K562 (cell line): ENCODE data around the gene NANS. TPM values are rescaled to one million over a fixed set of nuclear protein-coding genes. Genes with fewer than 3 reads are reported as not detected.

Experiments used
- ATAC-seq: fragments of 200-7000 bp; cut with Tn5 transposase; 3 replicates; pipeline ENCODE4 v1.9.1; 2020; ENCODE audit warnings: moderate library complexity
- BruUV-seq: library from RNA; stranded (reverse); fragments of 400-500 nt; replicated peaks from 2 replicates; lab custom pipeline; 2021; lab: Mats Ljungman, UMichigan
- CTCF ChIA-PET: fragments of 300-600 bp; formaldehyde crosslinking; extraction: SDS; loops from one replicate; lab custom pipeline; 2021; ENCODE audit warnings: low intra/inter-chr PET ratio; lab: Yijun Ruan, JAX
- POLR2A ChIA-PET: fragments of 300-600, 350-650 bp; sonication (Branson Sonifier 250); formaldehyde crosslinking; extraction: SDS; loops from one replicate; lab custom pipeline; 2021; ENCODE audit warnings: antibody characterized with exemption, inconsistent platforms; lab: Yijun Ruan, JAX
- DNase-seq, 4 experiments: peaks; one replicate each; pipeline versions ENCODE4 v3.0.0 to v3.0.0-alpha.2; 2011 to 2018; ENCODE audit warnings: low spot score in 3 of 4, mixed read lengths in 3 of 4; ENCODE audit errors: extremely low read depth in 1 of 4
- FAIRE-seq: peaks from 2 replicates; lab custom pipeline; 2011; peaks lifted over from hg19 to GRCh38; lab: Jason Lieb, UNC
- H2AFZ ChIP-seq: 2 replicates; pipeline ENCODE4 v1.6.0; 2011; ENCODE audit warnings: low read depth, low read length, control low read depth, inconsistent platforms
- H3K27ac ChIP-seq: fragments of 200-600 bp; 3 replicates; pipeline ENCODE4 v1.8.0; 2011; ENCODE audit warnings: low read depth, mild to moderate bottlenecking, control low read depth, inconsistent platforms, low read length, moderate library complexity, mixed read lengths; ENCODE audit errors: extremely low read depth
- H3K27me3 ChIP-seq, 2 experiments: fragments of 300-600 bp in 1 of 2; 2 replicates in 1 of 2; 3 replicates in 1 of 2; pipeline versions ENCODE4 v1.6.0 to v1.8.0; 2011; ENCODE audit warnings: inconsistent platforms in 2 of 2, low read length in 2 of 2, mild to moderate bottlenecking in 1 of 2, mixed read lengths in 1 of 2, moderate library complexity in 1 of 2; ENCODE audit not compliant: control insufficient read depth in 2 of 2, insufficient read depth in 2 of 2
- H3K36me3 ChIP-seq: fragments of 300-600 bp; 3 replicates; pipeline ENCODE4 v1.8.0; 2011; ENCODE audit warnings: mild to moderate bottlenecking, low read length, inconsistent platforms; ENCODE audit not compliant: control insufficient read depth, insufficient read depth
- H3K4me1 ChIP-seq, 2 experiments: fragments of 200-600 bp in 1 of 2; replicated peaks in 1 of 2; 2 replicates in 1 of 2; 3 replicates in 1 of 2; pipeline versions ENCODE4 v1.5.1 to v1.8.0; 2011; ENCODE audit warnings: inconsistent platforms in 2 of 2, low read length in 2 of 2, mild to moderate bottlenecking in 1 of 2, mixed read lengths in 1 of 2, moderate library complexity in 1 of 2; ENCODE audit not compliant: control insufficient read depth in 2 of 2, insufficient read depth in 2 of 2
- H3K4me2 ChIP-seq: 2 replicates; pipeline ENCODE4 v1.6.1; 2011; ENCODE audit warnings: low read length, control low read depth, inconsistent platforms, mixed read lengths; ENCODE audit not compliant: insufficient read depth
- H3K4me3 ChIP-seq: fragments of 200-600 bp; sonication (generic), shearing (Covaris generic); 2 replicates; pipeline ENCODE4 v1.5.1; 2016; ENCODE audit warnings: control low read depth, inconsistent platforms
- H3K79me2 ChIP-seq: fragments of 200-600 bp; 3 replicates; pipeline ENCODE4 v1.8.0; 2011; ENCODE audit warnings: low read length, inconsistent platforms; ENCODE audit not compliant: control insufficient read depth, insufficient read depth
- H3K9ac ChIP-seq, 2 experiments: 2 replicates each; pipeline versions ENCODE4 v1.6.0 to v1.6.1; 2011; ENCODE audit warnings: low read depth in 2 of 2, low read length in 2 of 2, control low read depth in 1 of 2, inconsistent platforms in 1 of 2, mild to moderate bottlenecking in 1 of 2, mixed read lengths in 1 of 2; ENCODE audit not compliant: insufficient read depth in 1 of 2
- H3K9me1 ChIP-seq: one replicate; pipeline ENCODE4 v1.6.0; 2011; ENCODE audit warnings: inconsistent platforms, mild to moderate bottlenecking, low read length, moderate library complexity; ENCODE audit not compliant: control insufficient read depth, insufficient read depth
- H3K9me3 ChIP-seq: replicated peaks from 2 replicates; pipeline ENCODE4 v1.5.1; 2011; ENCODE audit warnings: low read depth, low read length, inconsistent platforms; ENCODE audit not compliant: control insufficient read depth, insufficient read depth
- H4K20me1 ChIP-seq: replicated peaks from 2 replicates; pipeline ENCODE4 v1.6.1; 2011; ENCODE audit warnings: low read length, inconsistent platforms, mixed read lengths; ENCODE audit not compliant: control insufficient read depth, insufficient read depth
- ATF1 ChIP-seq, 2 experiments: fragments of 450-650 bp in 1 of 2; IDR thresholded peaks; 2 replicates each; pipeline ENCODE4 v1.6.1; 2016; ENCODE audit warnings: missing compliant biosample characterization in 1 of 2, missing genetic modification characterization in 1 of 2
- GABPB1 ChIP-seq: sonication (generic); formaldehyde crosslinking; IDR thresholded peaks from 2 replicates; pipeline ENCODE4 v1.8.0; 2022; ENCODE audit warnings: mild to moderate bottlenecking, missing genetic modification reagents
- KAT7 ChIP-seq: sonication (generic); formaldehyde crosslinking; IDR thresholded peaks from 2 replicates; pipeline ENCODE4 v1.8.0; 2022; ENCODE audit warnings: missing genetic modification reagents, mild to moderate bottlenecking, borderline replicate concordance
- TAF15 ChIP-seq: fragments of 200-400 bp; formaldehyde crosslinking; IDR thresholded peaks from 2 replicates; pipeline ENCODE4 v1.6.1; 2017; ENCODE audit warnings: mild to moderate bottlenecking, low read depth, low read length, moderate library complexity
- TEAD4 ChIP-seq, 2 experiments: sonication (generic) in 1 of 2; formaldehyde crosslinking in 1 of 2; IDR thresholded peaks; 2 replicates each; pipeline versions ENCODE4 v1.6.1 to v1.8.0; 2012 to 2022; ENCODE audit warnings: borderline replicate concordance in 1 of 2, inconsistent platforms in 1 of 2, low read length in 1 of 2, mild to moderate bottlenecking in 1 of 2, missing genetic modification reagents in 1 of 2
- XRCC3 ChIP-seq: fragments of 450-650 bp; IDR thresholded peaks from 2 replicates; pipeline ENCODE4 v1.6.1; 2017; ENCODE audit warnings: mild to moderate bottlenecking, moderate library complexity
- ZBED1 ChIP-seq: IDR thresholded peaks from 2 replicates; pipeline ENCODE4 v1.6.1; 2014
- ZFX ChIP-seq: sonication (generic); formaldehyde crosslinking; IDR thresholded peaks from 2 replicates; pipeline ENCODE4 v1.8.0; 2022; ENCODE audit warnings: mild to moderate bottlenecking, missing genetic modification reagents, moderate library complexity
- ZNF197 ChIP-seq: fragments of 200-800 bp; sonication (Bioruptor generic); IDR thresholded peaks from 2 replicates; pipeline ENCODE4 v1.6.1; 2016; ENCODE audit warnings: low read depth, missing genetic modification characterization, missing compliant biosample characterization
- WGBS: fragments of 100-300 bp; shearing (Covaris generic); methylation state at CpG from one replicate; pipeline ENCODE4 v1.1.6; 2016; ENCODE audit warnings: low coverage, mixed read lengths; ENCODE audit not compliant: insufficient coverage; ENCODE audit errors: missing lambda C conversion rate; 5-methylcytosine and 5-hydroxymethylcytosine counted together
- in situ Hi-C: fragments of 300-500 bp; cut with MboI; formaldehyde crosslinking; loops from 4 replicates; pipeline ENCODE4 v1.15.0; 2018; ENCODE audit warnings: inconsistent platforms, mixed read lengths
- intact Hi-C: fragments of 100-400 bp; cut with micrococcal nuclease; formaldehyde crosslinking; loops from 2 replicates; pipeline ENCODE4 v1.14.2; 2022
- polyA plus RNA-seq, 8 experiments: library from polyadenylated mRNA; depleted of rRNA in 4 of 8; stranded (reverse) in 5 of 8; unstranded in 3 of 8; fragments of >200 nt; fragmentation: Nextera tagmentation in 2 of 8; fragmentation: Illumina TruSeq in 1 of 8; extraction: Ambion mirVana in 2 of 8; extraction: Trizol in 1 of 8; gene quantifications; 2 replicates each; pipeline versions ENCODE4 v1.2.1 to v1.2.3, GENCODE V29; 2011 to 2014; ENCODE audit warnings: inconsistent platforms in 1 of 8, missing spikeins in 1 of 8
- total RNA-seq, 7 experiments: library from RNA; depleted of rRNA in 6 of 7; stranded (reverse); fragments of >200 nt in 6 of 7; fragmentation: Illumina TruSeq in 2 of 7; extraction: Trizol in 2 of 7; gene quantifications; 2 replicates each; pipeline versions ENCODE4 v1.2.1 to v1.2.3, GENCODE V29; 2011 to 2021; ENCODE audit warnings: low replicate concordance in 1 of 7
- TF ChIP-seq, protein P1 (sequence below): sonication (generic); formaldehyde crosslinking; IDR thresholded peaks from 2 replicates; pipeline ENCODE4 v1.9.0; 2022; ENCODE audit warnings: mild to moderate bottlenecking, missing genetic modification reagents
- TF ChIP-seq, protein P2 (sequence below): fragments of 450-650 bp; IDR thresholded peaks from 2 replicates; pipeline ENCODE4 v1.6.1; 2018; ENCODE audit warnings: mild to moderate bottlenecking, low read depth; ENCODE audit not compliant: partially characterized antibody
- TF ChIP-seq, protein P3 (sequence below): fragments of 150-350 bp; IDR thresholded peaks from 2 replicates; pipeline ENCODE4 v1.6.1; 2014; ENCODE audit warnings: low read depth, mild to moderate bottlenecking, low read length, borderline replicate concordance
- TF ChIP-seq, protein P4 (sequence below), 2 experiments: fragments of 450-650 bp; conservative IDR thresholded peaks; 2 replicates each; pipeline ENCODE4 v1.6.1; 2017; ENCODE audit warnings: mild to moderate bottlenecking in 2 of 2, moderate library complexity in 2 of 2

The NANS gene
- total and polyA plus RNA-seq, 9 of the 15 experiments (the other 6 are each of a cell fraction or from before 2014, with no cell fraction given), result 37.1 to 181 (median 137) TPM

DNA sequence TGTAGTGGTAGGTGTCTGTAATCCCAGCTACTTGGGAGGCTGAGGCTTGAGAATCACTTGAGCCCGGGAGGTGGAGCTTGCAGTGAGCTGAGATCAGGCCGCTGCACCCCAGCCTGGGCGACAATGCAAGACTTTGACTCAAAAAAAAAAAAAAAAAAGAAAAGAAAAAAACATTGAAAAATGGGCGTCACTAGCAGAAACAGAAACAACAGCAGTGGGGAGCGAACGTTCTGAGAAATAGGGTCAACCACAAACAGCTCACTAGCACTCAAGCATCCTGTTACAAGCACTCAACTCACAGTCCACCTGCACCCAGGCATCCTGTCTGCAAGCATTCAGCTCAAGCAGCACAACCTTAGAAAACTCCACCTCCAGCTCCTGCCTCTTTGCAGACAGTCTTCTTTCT lies 45.3 kb downstream of the NANS start:
- in situ Hi-C loops (no loop called here), intact Hi-C loops (no loop called here)
- DNase-seq (no peak), ATAC-seq (no peak), FAIRE-seq (no peak)
- Histone ChIP-seq H3K27ac (no peak overlapping the region), H3K4me1 (no peaks in the 10 kb centered on the region), H3K9ac (peak overlapping the region in 1 of 2 experiments; percentile 74; a peak in 1 of 4 replicates), H2AFZ (no peak overlapping the region), H3K4me3 (no peak overlapping the region), H4K20me1 (no peaks in the 10 kb centered on the region), H3K4me2 (no peak overlapping the region), H3K9me3 (no peaks in the 10 kb centered on the region), H3K36me3 (peaks cover 67% of the 10 kb centered on the region), H3K27me3 (no peaks in the 10 kb centered on the region), H3K79me2 (no peaks in the 10 kb centered on the region), H3K9me1 (no peaks in the 10 kb centered on the region)
- no TSS peak for BruUV-seq
- ChIA-PET CTCF (interaction anchor here (0.6 kb wide), 1 partner anchor 159 kb away, joined by 5 read pairs; no protein-coding TSS in a partner anchor), POLR2A (interaction anchor here (0.7 to 1.6 kb wide), 2 partner anchors 13 to 54 kb away, joined by 3 read pairs; no protein-coding TSS in a partner anchor)
- WGBS, result 49% methylated on average over 6 of the region's 6 CpGs
- TF ChIP-seq ZNF197 (no peak), XRCC3 (no peak), TAF15 (no peak), ATF1 (CRISPR knock-in tag; IDR thresholded peaks at IDR 0.05) (no peak), ATF1 (tag; IDR thresholded peaks at IDR 0.05) (no peak), KAT7 (CRISPR knock-in tag) (no peak), ZFX (CRISPR knock-in tag) (no peak), ZBED1 (no peak), GABPB1 (no peak), TEAD4 (IDR thresholded peaks at IDR 0.05; ENCODE audit: low read length) (no peak), TEAD4 (CRISPR knock-in tag; IDR thresholded peaks at IDR 0.05; ENCODE audit: borderline replicate concordance) (no peak)
- TF ChIP-seq, protein P1, sequence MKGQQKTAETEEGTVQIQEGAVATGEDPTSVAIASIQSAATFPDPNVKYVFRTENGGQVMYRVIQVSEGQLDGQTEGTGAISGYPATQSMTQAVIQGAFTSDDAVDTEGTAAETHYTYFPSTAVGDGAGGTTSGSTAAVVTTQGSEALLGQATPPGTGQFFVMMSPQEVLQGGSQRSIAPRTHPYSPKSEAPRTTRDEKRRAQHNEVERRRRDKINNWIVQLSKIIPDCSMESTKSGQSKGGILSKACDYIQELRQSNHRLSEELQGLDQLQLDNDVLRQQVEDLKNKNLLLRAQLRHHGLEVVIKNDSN, result no peak
- TF ChIP-seq, protein P2, sequence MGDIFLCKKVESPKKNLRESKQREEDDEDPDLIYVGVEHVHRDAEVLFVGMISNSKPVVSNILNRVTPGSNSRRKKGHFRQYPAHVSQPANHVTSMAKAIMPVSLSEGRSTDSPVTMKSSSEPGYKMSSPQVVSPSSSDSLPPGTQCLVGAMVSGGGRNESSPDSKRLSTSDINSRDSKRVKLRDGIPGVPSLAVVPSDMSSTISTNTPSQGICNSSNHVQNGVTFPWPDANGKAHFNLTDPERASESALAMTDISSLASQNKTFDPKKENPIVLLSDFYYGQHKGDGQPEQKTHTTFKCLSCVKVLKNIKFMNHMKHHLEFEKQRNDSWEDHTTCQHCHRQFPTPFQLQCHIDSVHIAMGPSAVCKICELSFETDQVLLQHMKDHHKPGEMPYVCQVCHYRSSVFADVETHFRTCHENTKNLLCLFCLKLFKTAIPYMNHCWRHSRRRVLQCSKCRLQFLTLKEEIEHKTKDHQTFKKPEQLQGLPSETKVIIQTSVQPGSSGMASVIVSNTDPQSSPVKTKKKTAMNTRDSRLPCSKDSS, result no peak
- TF ChIP-seq, protein P3, sequence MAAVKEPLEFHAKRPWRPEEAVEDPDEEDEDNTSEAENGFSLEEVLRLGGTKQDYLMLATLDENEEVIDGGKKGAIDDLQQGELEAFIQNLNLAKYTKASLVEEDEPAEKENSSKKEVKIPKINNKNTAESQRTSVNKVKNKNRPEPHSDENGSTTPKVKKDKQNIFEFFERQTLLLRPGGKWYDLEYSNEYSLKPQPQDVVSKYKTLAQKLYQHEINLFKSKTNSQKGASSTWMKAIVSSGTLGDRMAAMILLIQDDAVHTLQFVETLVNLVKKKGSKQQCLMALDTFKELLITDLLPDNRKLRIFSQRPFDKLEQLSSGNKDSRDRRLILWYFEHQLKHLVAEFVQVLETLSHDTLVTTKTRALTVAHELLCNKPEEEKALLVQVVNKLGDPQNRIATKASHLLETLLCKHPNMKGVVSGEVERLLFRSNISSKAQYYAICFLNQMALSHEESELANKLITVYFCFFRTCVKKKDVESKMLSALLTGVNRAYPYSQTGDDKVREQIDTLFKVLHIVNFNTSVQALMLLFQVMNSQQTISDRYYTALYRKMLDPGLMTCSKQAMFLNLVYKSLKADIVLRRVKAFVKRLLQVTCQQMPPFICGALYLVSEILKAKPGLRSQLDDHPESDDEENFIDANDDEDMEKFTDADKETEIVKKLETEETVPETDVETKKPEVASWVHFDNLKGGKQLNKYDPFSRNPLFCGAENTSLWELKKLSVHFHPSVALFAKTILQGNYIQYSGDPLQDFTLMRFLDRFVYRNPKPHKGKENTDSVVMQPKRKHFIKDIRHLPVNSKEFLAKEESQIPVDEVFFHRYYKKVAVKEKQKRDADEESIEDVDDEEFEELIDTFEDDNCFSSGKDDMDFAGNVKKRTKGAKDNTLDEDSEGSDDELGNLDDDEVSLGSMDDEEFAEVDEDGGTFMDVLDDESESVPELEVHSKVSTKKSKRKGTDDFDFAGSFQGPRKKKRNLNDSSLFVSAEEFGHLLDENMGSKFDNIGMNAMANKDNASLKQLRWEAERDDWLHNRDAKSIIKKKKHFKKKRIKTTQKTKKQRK, result no peak
- TF ChIP-seq, protein P4, sequence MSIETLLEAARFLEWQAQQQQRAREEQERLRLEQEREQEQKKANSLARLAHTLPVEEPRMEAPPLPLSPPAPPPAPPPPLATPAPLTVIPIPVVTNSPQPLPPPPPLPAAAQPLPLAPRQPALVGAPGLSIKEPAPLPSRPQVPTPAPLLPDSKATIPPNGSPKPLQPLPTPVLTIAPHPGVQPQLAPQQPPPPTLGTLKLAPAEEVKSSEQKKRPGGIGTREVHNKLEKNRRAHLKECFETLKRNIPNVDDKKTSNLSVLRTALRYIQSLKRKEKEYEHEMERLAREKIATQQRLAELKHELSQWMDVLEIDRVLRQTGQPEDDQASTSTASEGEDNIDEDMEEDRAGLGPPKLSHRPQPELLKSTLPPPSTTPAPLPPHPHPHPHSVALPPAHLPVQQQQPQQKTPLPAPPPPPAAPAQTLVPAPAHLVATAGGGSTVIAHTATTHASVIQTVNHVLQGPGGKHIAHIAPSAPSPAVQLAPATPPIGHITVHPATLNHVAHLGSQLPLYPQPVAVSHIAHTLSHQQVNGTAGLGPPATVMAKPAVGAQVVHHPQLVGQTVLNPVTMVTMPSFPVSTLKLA (conservative IDR thresholded peaks at IDR 0.05), result no peak
